Stimulated activated naive CD4-positive, alpha-beta T cell (primary cell): Measurements from ENCODE around the gene OR1L8.
"Not testable (repeated sequence)": the region's sequence is repeated elsewhere in the genome, so short reads cannot be mapped to it uniquely, and the experiment has no call there.

ENCODE experiments used
- DNase-seq, 6 experiments: peaks; one replicate each; lab custom pipeline; 2025; lab: John Stamatoyannopoulos, UW

The OR1L8 gene, protein sequence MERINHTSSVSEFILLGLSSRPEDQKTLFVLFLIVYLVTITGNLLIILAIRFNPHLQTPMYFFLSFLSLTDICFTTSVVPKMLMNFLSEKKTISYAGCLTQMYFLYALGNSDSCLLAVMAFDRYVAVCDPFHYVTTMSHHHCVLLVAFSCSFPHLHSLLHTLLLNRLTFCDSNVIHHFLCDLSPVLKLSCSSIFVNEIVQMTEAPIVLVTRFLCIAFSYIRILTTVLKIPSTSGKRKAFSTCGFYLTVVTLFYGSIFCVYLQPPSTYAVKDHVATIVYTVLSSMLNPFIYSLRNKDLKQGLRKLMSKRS

DNA sequence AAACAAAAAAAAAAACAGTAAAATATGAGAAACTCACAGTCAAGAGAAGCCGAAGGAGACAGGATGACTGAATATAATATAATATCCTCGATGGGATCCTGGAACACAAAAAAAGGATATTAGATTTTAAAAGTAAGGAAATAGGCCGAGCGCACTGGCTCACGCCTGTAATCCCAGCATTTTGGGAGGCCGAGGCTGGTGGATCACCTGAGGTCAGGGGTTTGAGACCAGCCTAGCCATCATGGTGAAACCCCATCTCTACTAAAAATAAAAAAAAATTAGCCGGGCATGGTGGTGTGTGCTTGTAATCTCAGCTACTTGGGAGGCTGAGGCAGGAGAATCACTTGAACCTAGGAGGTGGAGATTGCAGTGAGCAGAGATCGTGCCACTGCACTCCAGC is at the start of gene OR1L8:
Gene OR1L8 (minus strand): TSS at position 101 of the 400 bp plus-strand sequence. CDS start 14,907 bp downstream, outside the sequence.
- not testable (repeated sequence) for DNase-seq

DNA sequence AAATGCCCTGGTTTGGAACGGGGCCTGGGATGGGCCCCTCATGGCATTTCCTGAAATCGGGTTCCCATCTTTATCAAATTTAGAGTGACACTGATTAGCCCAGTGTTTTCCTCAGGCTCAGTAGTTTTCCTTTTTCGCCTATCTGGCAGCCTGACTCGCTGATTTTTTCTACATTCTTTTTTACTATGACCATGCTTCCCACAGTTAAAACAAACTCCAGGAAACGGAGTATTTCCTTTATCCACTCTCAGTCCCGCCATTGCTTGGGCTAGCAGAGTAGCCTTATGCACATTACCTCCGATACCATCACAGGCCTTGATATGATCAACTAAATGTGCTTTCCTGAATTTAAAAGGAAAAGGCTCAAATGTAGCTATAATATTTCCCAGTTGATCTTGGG is 36.8 kb upstream of the OR1L8 start:
- no peak for DNase-seq

DNA sequence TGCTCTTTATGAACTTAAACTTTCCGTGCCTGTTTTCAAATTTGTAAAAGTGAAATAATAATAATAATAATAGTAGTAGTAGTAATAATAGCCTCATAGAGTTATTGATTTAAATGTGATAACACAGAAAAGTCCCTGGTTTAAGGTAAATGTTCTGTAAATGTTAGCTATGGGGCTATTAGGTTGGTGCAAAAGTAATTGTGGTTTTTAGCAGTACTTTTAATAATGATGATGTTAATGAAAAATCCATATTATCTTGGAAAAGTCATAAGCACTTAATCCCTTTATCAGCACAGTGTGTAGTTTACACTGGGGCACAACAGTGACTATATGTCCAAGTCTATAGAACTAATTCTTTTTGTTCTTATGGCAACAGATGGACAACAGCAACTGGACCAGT is 31.2 kb upstream of the OR1L8 start, which contains the start of gene OR1Q1:
Gene OR1Q1 (plus strand): TSS at position 377 of the 400 bp plus-strand sequence. CDS start 0 bp downstream, at position 377.
- DNase-seq: no peak

DNA sequence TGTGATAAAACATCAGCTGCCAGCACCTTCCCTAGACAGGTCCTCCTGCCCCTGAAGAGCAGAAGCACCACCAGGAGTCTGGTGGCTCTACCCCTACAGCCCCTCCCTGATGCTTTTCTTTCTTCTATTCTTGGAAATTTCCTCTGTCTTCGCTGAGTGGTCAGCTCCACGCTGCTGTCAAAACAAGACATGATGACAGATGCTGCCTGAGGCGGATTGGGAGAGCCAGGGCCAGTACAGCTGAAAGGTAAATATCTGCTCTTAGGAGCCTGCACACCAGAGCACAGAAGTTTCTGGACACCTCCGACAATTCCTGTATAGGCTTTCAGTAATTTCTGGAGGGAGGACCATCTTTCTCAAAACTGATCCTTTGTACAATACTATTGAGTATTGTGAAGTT is 26.6 kb upstream of the OR1L8 start:
- no peak for DNase-seq

DNA sequence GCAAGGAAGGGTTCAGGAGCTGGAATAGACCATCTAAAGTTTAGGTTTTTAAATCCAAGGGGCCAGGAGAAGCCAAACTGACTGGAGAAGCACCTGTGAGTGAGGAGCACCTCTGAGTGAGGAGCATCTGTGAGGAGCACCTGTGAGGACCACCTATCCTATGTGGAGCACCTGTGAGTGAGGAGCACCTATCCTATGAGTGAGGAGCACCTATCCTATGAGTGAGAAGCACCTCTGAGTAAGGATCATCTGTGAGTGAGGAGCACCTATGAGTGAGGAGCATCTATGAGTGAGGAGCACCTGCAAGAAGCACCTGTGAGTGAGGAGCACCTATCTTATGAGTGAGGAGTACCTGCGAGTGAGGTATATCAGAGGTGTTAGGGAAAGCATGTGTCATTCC is 23.4 kb upstream of the OR1L8 start:
- no peak for DNase-seq

DNA sequence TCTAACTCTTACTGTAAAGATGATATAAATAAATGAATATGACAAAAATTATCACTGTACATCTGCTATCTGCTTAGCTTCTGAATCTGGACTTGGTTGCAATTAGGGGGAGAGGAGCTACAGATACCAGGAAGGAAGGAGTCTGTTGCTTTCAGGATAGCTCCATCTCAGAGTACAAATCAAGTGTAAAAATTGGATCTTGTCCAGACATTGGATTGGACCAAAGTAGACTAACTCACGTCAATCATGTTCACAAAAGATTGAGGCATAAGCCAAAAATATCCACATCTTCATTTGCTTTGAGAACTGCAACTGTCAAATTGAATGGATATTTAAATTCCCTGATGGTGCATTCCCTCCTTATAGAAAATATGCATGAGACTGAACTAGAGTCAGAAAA is 22.5 kb upstream of the OR1L8 start:
- no peak for DNase-seq

DNA sequence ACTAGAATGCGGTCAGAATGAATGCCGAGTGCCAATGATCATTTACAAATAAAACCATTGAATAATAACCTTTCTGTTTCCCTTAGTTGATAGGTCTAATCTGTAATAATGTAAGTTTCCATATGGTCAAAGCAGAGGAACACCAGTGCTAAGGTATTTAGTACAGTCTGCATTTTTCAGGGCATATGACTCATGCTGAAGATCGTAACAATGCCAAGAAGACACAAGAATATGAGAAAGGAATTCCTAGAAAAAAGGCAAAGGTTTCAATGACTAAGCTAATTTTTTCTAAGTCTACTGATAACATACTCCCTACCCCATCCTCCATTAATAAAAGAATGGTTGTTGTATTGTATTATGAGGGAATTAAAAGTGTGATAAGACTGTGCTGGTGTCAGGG is 2.8 kb downstream of the OR1L8 start:
- DNase-seq: no peak

DNA sequence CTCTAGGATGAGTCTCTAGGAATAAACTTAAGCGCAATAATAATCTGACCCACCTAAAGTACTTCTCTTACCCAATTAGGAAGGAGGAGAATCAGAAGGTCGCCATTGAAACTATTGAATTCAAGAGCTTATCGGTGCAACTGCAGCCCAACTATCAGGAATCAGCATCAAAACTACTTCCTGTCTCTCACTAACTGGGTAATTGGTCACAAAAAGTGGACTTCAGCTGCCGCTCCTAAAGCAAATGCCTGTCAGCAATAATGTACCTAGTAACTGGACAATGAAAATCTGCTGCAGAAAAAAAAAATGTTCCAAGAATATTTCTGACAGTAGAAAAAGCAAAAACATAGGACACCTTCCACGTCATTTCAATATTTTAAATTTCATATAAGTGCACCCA is 3.3 kb downstream of the OR1L8 start:
- DNase-seq: no peak

DNA sequence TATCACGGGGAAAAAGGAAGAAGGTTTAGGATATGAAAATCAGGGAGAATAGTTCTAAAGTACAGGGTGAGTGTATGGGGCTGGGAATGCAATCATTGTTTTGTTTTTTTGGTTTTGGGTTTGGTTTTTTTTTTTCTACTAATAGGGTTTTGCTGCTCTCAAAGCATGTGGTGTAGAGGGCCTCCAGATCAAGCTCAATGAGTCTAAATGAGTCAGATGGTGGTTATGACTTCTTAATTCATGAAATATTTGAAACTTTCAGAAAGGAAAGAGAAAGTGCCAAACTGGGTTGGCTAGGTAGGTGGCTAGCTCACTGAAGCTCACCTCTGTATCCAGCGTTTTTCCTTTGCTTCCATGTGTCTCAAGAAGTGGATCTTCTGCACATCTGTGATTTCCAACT is 10.7 kb downstream of the OR1L8 start:
- no peak for DNase-seq

DNA sequence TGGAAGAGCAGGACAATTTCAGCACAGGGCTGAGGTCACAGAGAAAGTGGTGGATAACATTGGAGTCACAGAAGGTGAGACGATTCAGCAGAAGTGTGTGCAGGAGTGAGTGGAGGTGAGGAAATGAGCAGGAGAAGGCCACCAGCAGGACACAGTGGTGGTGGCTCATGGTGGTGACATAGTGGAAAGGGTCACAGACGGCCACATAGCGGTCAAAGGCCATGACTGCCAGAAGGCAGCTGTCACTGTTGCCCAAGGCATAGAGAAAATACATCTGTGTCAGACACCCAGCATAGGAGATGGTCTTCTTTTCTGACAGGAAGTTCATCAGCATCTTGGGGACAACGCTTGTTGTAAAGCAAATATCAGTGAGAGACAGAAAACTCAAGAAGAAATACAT is 15.3 kb downstream of the OR1L8 start:
- no peak for DNase-seq

DNA sequence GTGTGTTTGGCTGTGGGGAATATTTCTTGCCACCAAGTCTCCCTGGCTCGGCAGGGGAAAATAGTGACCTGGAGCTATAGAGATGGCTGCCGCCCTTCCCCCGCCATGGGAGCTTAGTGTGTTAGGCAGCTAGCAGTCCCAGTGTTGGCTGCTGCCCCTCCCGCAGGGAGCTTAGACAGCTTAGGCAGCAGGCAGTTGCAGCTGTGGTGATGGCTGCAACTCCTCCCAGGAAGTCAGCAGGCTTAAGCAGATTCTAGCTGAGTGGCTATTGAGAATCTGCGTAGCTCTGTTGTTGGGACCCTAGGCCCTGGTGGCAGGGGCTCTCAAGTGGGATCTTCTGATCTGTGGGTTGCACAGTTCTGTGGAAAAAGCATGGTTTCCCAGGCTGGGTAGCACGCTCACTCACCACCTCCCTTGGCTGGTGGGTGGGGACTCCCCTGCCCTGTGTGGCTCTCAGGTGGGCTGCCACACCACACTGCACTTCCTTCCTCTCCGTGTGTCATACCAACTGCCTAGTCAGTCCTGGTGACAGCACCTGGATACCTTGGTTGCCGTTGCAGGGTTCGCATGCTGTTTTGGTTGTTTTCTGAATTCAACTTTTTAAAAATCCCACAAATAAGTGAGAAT is 20.9 kb downstream of the OR1L8 start:
- DNase-seq: no peak

DNA sequence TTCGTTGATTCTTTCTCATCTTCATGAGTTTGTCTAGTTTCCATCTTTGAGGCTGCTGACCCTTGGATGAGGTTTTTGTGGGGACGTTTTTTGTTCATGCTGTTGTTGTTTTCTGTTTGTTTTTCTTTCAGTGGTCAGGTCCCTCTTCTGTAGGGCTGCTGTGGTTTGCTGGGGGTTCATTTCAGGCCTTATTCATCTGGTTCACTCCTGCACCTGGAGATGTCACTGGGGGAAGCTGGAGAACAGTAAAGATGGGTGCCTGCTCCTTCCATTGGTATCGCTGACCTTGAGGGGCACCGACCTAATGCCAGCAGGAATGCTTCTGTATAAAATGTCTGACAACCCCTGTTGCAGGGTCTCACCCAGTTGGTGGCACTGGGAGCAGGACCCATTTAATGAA is 21.7 kb downstream of the OR1L8 start:
- no peak for DNase-seq

DNA sequence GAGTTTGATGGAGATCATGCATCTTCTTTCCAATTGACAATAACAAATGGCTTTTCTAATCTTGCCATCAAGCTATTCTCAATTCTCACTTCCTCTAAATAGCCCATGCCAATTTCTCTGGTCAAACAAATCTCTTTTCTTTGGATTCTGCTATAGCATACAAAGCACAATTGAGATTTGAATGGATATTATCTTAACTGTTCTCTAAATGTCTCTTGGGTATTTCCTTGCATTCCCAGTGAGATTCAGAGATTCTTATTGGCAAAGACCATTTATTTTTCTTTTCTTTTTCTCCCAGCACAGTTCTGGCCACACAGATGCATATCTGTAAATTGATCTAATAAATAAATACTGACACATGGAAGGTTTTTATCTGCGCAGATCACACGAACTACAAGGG is 30.4 kb downstream of the OR1L8 start, which contains the start of gene OR1N2:
Gene OR1N2 (plus strand): TSS at position 301 of the 400 bp plus-strand sequence. CDS start 100 bp downstream, outside the sequence.
- DNase-seq: no peak

DNA sequence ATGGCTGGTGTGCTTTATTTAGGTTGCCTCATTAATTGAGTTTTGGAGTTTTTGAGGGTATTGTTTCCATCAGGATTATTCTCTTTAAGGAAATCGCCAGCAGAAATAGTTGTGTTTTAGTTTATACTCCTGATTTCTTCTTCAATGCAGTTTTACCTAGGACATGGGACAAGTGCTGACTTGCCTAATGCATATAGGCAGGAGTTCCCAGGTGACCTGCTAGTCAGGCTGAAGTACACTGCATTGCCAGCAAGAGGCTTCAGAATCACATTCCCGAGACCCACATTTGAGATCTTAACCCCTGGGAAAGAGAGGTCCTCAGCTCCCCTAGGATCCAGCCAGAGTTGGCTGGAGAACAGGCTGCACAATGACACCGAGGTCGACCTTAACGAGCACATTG is 31.8 kb downstream of the OR1L8 start:
- no peak for DNase-seq

DNA sequence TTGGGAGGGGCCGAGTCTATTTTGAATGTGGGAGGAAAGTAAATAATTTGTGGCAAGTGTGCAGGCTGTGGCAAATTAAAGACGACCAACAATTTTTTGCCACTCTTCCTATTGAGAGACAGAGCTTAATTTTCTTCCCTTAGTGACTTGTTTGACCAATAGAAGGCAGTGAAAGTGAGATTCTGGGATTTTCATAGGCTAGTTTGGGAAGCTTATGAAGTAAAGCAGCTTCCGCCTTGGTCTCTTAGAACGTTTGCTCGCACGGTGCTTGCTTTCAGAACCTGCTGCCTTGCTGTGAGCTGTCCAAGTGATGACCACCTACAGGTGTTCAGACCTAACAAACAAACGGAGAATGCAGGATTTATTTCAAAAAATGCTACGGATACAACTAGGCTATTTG is 37.0 kb downstream of the OR1L8 start:
- DNase-seq: no peak

DNA sequence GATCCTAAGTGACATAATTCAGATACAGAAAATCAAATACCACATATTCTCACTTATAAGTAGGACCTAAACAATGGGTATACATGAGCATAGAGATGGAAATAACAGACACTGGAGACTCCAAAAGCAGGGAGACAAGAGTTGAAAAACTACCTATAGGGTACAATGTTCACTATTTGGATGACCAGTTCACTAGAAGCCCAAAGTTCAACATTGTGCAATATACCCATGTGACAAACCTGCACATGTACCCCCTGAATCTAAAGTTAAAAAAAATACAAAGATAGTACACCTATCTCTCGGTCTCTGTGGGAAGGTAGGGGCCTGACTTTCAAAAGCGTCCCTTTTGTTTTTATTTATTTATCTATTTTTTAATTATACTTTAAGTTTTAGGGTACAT is 44.4 kb downstream of the OR1L8 start:
- DNase-seq: no peak

DNA sequence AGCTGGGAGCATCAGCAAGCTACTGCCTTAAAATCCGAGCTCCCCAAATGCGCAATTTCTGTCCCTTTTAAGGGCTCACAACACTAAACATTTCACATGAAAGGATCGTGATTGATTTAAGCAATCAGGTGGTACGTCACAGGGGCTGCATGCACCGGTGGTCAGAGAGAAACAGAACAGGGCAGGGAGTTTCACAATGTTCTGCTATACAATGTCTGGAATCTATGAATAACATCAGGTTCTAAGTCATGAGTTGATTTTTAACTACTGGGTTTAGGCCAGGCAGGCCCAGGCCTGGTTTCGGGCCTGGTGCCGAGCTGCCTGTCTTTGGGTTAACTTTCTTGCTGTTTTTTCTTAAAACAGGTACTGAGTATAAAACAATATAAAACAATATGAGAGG is 46.1 kb downstream of the OR1L8 start:
- not testable (repeated sequence) for DNase-seq

DNA sequence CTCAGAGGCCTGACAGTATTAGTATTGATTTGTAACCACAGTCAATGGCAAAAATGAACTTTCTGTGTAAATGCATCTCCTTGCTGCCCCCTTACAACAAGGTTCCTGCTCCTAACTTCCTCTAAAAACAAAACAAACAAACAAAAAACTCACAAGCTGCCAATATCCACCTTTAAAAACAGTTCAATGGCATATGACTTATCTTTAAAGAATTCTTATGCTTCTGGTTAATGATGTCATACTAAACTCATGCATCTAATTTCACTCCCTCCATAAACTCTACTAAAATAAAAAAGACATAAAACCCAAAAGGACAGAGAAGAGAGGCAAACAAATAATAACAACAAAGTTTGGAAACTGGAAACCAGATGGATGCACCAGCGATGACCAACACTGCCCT is 47.0 kb downstream of the OR1L8 start:
- DNase-seq: no peak

DNA sequence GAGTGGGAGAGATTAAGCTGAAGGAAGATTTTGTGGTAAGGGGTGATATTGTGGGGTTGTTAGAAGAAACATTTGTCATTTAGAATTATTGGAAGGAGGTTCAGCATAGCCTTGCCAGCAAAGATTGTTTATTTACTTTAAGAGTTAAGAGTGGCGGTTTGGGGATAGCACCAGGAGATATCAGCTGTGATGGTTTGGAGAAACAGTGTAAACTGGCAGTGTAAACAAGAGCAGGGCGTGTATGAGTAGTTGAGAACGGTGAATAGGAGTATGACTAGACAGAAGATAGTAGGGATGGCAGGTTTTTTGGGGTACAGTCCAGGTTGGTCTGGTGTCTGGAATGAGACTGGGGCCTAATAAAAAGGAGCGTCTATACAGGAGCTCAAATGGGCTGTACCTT is 52.0 kb downstream of the OR1L8 start:
- DNase-seq: not testable (repeated sequence)

DNA sequence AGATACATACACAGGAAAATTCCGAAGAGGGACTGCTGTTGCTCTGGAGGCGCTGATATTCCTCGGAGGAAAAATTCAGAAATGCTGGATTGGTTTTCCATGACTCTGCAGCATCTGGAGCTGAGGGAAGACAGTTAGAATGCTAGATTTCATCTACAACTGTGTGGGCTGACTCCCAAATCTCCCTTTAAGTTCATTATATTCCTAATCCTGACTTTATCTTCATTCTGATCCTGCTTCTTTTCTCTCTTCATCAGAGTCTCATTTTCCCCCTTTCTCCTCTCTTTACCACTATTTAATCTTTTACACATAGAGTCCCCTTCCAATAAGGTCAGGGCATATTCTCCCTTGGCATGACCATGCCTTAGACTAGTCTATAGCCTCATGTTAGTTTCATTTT is 56.0 kb downstream of the OR1L8 start, which contains the start of gene OR1N1:
Gene OR1N1 (minus strand): TSS at position 101 of the 400 bp plus-strand sequence. CDS start 0 bp downstream, at position 101.
- no peak for DNase-seq

DNA sequence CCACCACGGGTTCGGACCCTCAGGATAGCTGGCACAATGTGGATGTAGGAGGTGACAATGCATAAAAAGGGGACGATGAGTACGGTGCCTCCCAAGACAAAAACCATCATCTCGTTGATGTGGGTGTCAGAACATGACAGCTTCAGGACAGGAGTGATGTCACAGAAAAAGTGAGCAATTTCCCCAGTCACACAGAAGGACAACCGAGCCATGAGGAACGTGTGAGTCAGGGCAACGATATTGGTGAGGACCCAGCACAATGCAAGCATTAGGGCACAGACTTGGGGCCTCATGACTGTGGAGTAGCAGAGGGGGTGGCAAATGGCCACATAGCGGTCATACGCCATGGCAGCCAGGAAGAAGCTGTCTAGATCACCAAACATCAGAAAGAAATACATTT is 56.6 kb downstream of the OR1L8 start:
- no peak for DNase-seq

DNA sequence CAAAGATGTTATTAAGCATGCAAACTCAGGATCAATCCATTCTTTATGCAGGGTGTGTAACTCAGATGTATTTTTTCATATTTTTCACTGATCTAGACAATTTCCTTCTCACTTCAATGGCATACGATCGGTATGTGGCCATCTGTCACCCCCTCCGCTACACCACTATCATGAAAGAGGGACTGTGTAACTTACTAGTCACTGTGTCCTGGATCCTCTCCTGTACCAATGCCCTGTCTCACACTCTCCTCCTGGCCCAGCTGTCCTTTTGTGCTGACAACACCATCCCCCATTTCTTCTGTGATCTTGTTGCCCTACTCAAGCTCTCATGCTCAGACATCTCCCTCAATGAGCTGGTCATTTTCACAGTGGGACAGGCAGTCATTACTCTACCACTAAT is 63.8 kb downstream of the OR1L8 start:
- DNase-seq: no peak

DNA sequence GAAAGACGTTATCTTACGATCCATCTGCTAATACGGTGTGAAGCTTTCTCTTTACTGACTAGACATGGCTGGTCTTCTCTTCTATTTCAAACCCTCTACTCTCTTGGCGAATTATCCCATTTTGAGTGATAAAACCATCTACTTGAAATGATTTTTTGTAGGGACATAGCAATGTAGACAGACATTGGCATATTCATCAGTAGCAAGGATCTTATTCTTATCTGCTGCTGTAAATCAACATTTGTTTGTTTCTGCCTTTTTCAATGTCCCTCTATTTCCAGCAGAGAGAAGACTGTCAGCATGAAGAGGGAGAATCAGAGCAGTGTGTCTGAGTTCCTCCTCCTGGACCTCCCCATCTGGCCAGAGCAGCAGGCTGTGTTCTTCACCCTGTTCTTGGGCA is 64.3 kb downstream of the OR1L8 start, which contains the start of gene OR1J4:
Gene OR1J4 (plus strand): TSS at position 301 of the 400 bp plus-strand sequence. CDS start 0 bp downstream, at position 301.
- DNase-seq: no peak
